PFSK-1 (cell line): ENCODE data around the gene PDCD4.

Source experiments
- POLR2AphosphoS5 ChIP-seq: IDR thresholded peaks from 2 replicates; pipeline ENCODE4 v1.6.1; 2012; ENCODE audit warnings: low read depth, mild to moderate bottlenecking, control low read depth, low read length, moderate library complexity
- REST ChIP-seq, 2 experiments: IDR thresholded peaks; 2 replicates each; pipeline versions ENCODE4 v1.6.1 to v1.8.0; 2011 to 2012; ENCODE audit warnings: low read depth in 2 of 2, low read length in 2 of 2, control low read depth in 1 of 2, inconsistent platforms in 1 of 2, mild to moderate bottlenecking in 1 of 2, moderate library complexity in 1 of 2; ENCODE audit not compliant: insufficient read depth in 1 of 2
- SIN3A ChIP-seq: IDR thresholded peaks from 2 replicates; pipeline ENCODE4 v1.6.1; 2012; ENCODE audit warnings: mild to moderate bottlenecking, low read length, moderate library complexity, borderline replicate concordance; ENCODE audit not compliant: insufficient read depth
- TAF1 ChIP-seq: IDR thresholded peaks from 2 replicates; pipeline ENCODE4 v1.6.1; 2012; ENCODE audit warnings: low read length, control low read depth, borderline replicate concordance; ENCODE audit not compliant: insufficient read depth

- TF ChIP-seq POLR2AphosphoS5 (no peak), SIN3A (no peak), TAF1 (no peak), REST (IDR thresholded peaks at IDR 0.05; ENCODE audit: insufficient read depth in 1 of 2, low read depth in 2 of 2, low read length in 2 of 2) (no peak)
Observed at GRCh38 chr10:110840923-110841428, 30.8 kb upstream of the PDCD4 start.
